Measurements from ENCODE around the gene ZBTB7C.

The ZBTB7C gene

DNA sequence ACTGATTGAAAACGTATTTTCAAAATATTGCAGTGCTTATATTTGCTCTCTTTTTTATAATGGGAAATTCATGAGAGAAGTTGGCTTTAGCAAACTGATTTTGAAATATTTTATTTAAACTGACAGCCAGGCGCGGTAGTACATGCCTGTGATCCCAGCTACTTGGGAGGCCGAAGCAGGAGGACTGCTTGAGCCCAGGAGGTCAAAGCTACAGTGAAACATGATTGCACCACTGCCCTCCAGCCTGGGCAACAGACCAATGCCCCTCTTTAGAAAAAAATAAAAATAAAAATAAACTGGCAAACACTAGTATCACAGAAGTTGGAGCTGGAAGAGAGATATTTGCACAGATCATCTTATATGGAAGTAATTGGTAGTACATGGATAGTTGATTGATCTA, 20.7 kb downstream of the ZBTB7C start:
- no peak for DNase-seq

DNA sequence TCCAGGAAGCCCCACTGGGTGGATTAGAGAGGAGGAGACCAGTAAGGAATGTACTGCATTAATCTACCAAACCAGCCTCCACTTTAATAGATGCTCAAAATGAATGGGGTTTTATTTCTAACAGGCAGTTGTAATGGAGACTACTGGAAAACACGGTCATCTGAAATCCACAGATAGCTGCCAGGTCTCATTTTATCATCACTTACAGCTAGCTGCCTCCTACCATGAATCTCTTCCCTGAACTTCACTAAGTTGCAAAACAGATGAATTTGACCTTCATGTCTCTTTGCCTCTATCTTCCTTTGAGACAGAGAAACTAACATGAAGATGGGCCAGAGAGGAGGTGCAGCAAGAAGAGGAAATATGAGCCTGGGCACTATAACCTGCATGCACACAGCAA, 21.9 kb downstream of the ZBTB7C start:
- no peak for DNase-seq

DNA sequence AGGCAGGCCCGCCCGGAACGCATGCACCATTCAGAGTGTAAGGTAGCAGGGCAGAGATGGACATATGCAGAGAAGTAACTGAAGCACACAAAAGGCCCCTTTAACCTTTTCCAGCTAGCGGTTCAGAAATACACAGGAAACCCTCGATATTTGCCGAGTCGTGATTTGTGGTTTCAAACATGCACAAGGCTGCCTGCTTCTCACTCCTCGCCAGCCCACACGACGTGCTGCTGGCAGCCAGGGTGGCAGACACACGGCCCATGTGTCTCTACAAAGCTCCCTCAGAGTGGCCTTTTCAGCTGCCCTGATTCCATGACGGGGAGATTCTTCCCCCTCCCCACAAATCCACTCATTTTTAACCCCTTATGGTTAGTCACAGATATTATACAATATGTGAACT, 23.6 kb downstream of the ZBTB7C start:
- DNase-seq, result no peak

GRCh38 chr18:48376934-48377333, 32.2 kb downstream of the ZBTB7C start:
- DNase-seq, result no peak

- DNase-seq, result no peak
Observed at GRCh38 chr18:48376406-48376805, 32.8 kb downstream of the ZBTB7C start.

- DNase-seq, result no peak
Observed at GRCh38 chr18:48375150-48375800, 33.9 kb downstream of the ZBTB7C start.

DNA sequence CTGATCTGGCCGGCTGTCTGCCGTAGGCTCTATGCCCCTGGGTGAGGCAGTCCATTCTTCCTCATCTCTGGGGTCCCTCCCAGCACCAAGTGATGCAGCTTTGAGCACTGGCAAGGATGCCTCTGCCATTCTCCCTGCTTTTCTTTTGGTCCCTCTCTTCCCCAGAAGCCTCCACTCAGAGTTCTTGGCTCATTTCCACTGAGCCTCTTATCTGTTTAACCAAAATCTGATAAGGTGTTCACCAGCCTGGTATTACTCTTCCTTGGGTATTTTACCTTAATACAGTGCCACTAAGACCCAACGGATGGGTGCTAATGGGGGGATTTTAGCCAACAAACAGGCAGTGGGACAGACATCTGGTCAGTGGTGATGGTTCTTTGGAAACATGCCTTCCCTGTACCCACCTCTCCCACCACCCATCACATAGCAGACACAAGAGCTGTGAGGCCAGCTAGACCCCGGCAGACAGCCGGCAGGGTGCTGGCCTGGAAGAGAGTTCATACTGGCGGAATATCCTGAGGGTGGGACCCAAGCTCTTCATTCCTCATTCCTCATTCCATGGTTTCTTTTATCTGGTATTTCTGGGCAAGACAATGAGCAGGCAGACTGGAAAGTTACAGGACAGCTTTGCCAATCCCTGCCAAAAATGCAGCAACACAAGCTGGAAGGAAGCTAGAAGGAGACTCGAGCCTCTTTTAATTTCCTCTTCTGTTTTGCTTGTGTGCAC, 34.6 kb downstream of the ZBTB7C start:
- DNase-seq, result no peak

GRCh38 chr18:48371854-48372602, 37.2 kb downstream of the ZBTB7C start:
- no peak for DNase-seq

DNA sequence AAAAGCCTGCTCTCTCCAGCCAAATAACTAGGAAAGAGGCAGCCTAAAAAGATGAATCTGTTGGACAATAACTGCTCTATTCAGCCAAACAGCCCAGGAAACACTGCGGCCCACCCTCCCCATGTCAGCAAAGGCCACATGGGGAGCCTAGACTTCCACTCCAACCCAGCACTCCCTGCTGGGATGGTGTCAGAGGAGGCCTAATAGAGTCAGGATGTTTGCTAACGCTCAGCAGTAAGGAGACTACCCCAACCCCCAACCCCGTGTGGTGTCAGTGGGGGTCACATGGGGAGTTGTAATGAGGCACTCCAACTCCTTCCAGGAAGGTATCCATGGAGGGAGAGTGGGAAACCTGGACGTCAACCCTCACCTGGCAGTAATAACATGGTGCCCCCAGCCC, 41.6 kb downstream of the ZBTB7C start:
- DNase-seq, result no peak

DNA sequence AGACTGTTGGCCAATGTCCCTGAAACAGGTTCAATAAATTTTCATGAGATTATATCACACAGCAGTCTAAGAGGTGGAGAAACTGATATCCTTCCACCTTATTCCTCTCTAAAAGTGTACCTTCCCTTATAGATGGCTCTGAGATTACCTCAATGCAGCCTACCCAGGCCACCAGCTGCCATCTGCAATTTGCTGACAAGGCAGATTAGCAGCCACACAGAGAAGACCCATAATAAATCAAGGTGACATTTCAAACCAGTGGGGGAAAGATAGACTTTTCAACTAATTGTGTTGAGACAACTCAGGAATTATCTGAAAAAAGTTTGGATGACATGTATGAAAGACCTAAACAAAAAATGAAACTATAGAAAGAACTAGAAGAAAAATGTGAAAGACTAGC, 43.2 kb downstream of the ZBTB7C start:
- DNase-seq, result no peak

- no peak for DNase-seq
Observed at GRCh38 chr18:48364146-48364545, 45.0 kb downstream of the ZBTB7C start.

DNA sequence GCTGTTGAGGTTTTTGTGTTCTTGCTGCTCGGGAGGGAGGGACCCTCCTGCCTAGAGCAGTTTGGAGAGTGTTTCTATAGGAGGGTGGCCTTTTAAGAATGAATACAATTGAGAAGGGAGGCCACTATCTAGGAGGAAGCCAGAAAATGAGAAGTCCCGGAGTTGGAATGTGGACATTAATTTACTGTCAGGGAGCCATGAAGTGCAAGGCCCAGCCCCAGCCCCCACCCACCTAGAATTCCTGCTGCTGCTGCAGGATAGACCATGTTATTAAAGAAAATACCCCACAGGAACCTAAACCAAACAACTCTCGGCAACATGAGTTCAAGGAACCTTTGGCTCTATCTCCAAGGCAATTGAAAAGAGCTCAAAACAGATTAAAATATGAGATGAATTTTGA, 46.0 kb downstream of the ZBTB7C start:
- no peak for DNase-seq

- no peak for DNase-seq
Observed at GRCh38 chr18:48361801-48362200, 47.4 kb downstream of the ZBTB7C start.

DNA sequence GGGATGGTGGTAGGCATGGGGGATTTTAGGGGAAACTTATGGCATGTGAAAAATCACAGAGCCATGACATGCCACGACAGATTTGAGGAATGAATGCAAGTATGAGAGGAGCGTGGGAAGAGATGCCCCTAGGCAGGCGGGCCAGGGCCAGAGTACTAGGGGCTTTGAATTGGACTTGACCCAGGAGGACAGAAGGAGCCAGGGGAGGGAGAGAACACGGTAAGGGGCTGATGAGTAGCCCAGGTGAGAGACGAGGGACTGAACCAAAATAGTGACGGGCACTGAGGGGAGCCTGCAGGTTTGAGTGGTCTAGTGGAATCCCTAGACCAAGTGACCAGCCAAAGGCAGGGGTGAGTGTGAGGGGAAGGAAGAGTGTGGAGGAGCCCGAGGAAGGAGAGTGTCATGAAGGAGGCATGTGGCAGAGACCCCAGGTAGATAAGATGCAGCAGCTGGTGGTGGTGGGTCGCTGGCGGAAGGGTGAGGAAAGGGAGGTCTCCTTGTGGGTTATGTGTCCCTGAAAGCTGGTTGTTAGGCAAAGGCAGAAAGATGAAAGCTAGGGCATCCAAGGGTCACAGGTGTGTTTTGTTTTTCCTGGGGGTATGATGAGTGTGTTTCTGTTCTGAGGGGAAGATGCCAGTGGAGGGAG, 48.7 kb downstream of the ZBTB7C start:
- DNase-seq, result no peak

- DNase-seq, result no peak
Observed at GRCh38 chr18:48359626-48360025, 49.6 kb downstream of the ZBTB7C start.

DNA sequence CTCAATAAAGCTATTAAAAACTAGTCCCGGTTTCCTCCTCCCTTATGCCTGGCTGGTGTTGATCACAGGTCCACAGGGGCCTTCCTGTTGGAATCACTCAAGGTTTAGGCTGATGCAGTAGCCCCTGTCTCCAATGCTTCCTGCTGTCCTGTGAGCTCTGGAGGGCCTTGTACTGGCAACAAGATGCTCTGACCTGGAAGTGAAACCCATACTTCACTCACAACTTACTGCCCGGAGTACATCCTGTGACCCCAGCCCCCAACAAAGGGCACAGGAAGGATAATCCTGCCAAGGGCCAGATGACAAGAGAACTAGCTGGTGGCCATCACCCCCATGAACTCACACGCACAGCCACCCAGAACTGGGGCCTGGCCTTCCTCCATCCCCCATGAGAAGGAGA, 50.3 kb downstream of the ZBTB7C start:
- DNase-seq, result no peak

- no peak for DNase-seq
Observed at GRCh38 chr18:48356909-48357631, 52.1 kb downstream of the ZBTB7C start.

DNA sequence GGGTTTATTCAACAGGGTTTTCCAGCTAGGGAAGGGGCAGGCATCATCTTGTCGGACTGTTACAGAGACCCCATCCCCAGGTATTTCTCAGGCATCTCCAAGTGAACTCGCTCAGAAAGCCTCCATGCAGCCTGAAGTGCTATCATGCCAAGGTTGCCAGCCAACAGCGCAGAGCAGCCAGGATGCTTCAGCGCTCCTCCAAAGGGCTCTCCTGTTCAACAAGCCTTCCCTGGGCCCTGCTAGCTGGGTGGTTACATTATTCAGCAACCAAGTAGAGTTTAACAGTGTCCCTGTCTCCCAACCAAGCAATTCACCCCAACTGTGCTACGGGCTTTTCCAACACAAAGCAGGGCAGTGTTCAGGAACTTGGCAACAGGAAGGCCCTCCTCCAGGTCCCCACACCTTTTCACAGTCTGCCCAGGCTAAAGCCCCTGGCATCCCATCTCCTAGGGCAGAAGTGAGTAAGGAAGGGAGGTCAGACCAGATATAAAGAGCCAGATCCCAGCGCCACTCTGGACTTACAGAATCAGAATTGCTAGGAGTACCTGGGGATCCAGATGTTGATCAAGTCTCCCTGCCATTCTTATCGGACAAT, 52.9 kb downstream of the ZBTB7C start:
- DNase-seq, result no peak

DNA sequence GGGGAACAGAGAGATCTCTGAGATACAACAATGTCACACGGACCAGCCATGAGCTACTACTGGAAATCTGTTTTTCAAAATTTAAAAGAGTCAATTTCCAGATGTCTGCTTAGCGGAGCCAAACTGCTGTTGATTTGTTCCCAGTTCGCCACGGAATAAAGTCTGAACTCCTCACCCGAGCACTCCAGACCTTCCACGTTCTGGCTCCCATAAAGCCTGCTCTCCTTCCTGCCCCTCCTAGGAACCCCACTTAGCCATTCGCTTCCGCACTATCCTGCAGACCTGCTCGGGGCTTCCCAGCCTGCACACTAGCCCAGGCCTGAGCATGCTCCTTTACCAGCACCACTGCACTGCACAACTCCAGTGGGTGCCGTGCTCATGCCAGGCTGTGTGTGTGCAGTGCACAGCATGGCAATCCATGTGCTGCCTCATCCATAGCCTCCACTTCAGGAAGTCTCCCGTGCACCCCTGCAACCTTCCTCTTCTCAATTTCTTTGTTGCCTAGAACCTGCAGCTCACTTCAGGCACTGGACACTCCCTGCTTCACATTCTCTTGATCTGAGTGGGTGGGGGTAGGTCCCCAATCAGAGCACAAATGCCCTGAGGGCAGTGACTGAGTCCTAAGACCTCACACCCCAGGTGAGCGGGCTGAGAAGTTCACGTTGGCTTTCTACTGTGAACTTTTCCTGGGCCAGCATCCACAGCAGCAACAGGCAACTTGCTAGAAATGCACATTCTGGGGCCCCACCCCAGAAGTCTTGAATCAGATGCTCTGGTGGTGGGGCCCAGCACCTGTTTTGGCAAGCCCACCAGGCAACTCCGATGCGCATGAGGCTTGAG, 53.7 kb downstream of the ZBTB7C start:
- no peak for DNase-seq

DNA sequence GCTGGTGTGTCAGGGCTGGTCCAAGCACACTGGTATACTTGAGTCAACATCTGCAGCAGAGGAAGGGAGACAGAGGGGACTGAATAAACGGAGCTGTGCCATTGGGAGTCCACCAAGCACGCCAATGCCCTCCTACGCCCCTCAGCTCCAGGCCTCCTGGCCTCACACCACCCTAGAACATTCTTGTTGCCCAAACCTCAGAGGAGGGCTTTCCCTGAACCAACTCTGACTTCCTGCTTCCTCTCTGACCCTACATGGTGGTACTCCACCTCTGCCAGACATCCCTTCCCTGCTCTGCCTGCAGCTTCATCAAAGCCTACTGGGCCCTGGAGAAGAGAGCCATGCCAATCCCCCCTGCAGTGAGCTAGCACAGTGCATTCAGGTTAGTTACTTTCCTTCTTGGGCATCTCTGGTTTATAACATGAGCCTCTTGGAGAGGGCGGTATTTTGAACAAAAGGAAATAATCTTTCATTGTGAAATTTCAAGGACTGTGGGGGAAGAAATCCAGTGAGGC, 54.4 kb downstream of the ZBTB7C start:
- no peak for DNase-seq

All from fibroblast of skin of abdomen (primary cell).